Fibroblast of skin of right biceps (primary cell): ENCODE data around the gene DEGS2.
A peak's percentile ranks its signal among the peaks of the same experiment; 100 is the strongest.

Source experiments
- DNase-seq: peaks from one replicate; pipeline ENCODE4 v3.0.0-alpha.2; 2013

Gene DEGS2

DNA sequence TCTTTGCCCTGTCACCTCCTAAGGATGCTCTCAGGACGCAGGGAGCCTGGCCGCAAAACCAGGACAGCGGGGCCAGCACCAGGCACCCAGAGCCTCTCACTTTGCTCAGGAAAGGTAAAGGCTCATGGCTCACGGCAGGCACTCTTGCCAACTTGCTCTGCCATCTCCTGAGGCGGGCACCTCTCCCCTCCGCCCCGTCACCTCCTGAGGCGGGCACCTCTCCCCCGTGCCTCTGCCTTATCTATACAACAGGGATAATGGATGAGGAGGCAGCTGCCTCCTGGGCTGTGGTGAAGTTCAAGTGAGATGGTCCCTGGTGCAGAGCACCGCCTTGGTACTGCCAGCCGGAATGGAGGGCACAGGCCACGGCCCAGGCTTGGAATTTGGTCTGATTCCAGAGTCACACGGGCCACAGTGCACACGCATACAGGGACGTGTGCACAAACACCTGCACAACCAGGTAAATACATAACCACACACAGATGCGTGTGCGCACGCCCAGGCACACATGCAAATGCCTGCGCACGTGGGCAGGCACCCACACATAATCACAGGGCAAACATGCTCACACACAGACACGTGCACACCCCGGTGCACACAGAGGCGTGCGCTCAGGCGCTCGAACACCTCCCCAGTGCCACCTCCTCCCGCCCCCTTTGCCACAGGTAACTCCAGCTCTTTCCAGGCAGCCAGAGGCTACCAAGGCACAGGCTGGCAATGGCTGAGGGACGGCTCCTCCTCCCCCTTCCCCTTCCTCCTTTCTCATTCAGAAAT is 11.6 kb downstream of the DEGS2 start:
- no peak for DNase-seq

DNA sequence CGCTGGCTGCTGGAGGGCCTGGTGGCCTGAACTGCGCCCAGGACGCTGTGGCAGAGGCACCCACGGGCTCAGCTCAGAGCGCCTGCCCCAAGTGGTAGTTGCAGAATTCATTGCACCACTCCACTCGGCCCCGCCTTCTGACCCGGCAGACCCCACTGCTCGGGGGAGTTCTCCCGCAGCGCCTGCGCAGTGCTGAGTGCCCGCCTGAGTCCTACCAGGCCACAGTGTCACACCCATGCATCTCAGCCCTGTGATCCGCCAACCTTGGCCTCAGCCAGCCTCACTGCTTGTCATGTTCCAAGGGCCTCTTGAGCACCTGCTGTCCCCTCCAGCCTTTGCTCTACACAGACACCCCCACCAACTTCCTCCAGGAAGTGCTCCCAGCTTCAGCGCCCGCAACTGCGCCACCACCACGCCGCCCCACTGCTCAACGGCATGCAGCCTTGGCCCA is 12.2 kb downstream of the DEGS2 start:
- no peak for DNase-seq

DNA sequence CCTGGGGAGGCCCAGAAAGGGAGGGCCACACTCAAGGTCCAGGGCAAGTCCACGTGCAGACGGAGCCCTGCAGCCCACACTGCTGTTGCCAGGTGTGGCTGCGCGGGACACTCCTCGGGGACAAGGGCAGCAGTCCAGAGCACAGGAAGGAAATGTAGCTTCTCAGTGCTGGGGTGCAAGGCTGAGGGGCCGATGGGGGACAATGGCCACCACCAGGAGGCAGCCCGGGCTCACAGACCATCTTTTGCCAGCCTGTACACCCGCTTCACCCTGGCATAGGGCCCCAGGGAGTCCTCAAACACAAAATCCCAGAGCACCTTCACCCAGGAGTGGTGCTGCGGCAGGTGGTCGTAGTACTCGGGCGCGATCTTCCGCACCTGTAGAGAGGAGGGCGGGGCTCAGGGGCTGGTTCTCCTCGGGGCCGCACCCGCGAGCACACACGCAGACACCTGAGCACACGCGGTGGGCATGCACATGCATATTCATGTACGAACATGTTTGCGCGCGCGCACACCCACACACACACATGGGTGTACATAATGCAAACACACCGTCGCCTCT is 12.8 kb downstream of the DEGS2 start:
- no peak for DNase-seq

DNA sequence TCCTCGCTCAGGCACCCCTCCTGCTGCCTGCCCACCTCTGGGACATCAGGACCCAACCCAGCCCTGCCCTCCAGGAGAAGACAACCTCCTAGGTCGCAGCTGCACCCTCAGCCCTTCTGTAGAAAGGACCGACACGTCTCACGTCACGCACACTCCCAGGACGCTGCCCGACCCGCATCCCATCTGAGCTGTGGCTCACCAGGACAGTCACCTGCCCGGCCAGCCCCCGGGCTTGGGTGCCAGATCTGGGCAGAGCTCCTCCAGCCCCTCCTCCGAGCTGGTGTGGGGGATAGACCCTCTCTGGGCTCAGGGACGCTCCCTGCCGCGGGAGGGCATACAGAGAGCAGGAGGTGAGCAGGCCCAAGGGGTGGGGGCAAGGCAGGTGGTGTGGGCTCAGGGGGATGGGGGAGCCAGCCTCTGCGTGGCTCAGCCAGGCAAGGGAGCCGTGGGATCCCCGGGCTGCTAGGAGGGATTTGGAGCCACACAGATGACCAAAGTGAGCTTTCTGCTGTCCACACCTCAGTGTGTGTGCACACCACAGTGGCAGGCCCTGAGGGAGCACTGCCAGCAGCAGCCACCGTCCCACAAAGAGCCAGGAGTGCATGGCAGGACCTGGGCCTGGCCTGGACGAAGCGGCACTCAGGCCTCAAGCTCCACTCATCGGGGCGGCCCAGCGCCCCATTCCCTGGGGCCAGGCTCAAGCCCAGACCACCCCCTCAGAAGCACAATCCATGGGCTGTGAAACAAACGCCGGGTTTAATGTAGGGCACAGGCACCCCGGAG is 13.6 kb downstream of the DEGS2 start:
- no peak for DNase-seq

DNA sequence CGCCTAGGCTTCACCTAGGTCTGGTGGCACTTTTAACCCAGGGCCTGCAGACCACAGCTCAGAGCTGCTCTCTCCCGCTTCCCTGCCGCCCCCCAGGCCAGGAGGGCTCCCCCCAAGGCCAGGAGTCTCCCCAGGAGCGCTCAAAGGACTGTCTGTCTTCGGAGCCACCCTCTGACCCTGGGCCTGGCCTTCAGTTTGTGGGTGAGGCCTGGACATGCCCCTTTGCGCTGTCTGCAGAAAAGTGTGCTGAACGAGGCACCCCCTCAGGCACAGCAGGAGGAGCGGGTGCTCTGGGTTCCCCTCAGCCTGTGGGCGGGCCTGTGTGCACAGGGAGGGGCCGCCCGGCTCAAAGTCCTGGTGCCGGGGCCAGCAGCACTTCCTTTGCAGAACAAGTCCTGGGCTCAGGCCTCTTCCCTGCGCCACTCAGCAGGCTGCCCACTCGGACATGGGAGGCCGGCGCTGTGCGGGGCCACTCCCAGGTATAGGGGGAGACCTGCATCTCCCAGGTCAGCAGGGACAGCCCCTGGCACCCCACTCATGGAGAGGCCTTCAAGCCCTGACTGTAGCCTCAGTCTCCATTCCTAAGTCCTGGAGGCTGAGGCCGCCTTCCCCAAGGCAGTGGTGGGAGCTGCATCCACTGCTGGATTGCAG is 14.3 kb downstream of the DEGS2 start:
- DNase-seq: no peak

DNA sequence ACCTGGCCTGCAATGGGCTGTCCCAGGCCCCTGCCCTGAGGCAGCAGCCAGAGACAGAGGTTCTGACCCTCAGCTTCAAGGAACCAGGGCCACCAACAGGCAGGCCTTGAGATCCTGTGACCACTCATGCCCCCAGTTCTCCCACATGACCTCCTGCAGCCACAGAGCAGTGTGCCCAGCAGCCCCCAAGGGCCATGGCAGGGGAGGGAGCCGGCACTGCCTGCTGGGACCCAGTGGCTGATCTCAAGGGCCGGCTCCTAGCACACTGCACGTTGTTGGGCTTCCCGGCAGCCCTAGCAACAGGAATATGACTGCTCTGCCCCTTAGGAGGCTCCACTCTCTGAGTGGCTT is 14.8 kb downstream of the DEGS2 start:
- DNase-seq: no peak

DNA sequence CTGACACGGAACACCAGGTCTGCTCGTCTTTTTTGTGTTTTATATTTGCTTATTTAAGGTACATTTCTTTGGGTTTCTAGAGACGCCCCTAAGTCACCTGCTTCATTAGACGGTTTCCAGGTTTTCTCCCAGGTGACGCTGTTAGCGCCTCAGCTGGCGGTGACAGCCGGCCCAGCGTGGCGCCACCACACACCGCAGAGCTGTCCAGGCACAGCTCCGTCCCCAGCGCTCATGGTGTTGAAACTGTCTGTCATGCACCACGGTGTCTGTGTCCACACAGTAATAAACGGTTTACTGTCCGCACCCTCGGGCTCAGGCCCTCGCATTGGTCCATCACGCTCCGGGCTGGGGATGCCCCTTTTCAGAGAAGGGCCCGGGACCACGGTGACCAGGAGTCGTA is 15.5 kb downstream of the DEGS2 start:
- DNase-seq: no peak

DNA sequence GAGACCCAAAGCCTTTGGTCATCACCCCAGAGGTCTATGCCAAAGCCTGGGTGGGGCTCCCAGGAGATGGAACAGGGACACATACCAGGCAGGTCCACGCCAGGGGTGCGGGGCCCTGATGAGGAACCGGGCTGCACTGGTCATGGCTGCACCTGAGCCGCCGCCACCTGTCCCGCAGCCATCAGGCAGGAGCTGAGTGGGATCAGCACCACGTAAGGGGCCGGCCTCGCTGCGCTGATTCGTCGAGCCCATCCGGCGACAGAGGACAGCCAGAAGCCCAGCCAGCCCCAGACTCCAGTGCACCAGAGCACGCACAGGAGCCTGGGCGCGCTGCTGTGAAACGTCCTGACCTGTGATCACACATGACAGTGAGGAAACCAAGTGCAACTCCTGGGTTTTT is 15.9 kb downstream of the DEGS2 start:
- DNase-seq: no peak

DNA sequence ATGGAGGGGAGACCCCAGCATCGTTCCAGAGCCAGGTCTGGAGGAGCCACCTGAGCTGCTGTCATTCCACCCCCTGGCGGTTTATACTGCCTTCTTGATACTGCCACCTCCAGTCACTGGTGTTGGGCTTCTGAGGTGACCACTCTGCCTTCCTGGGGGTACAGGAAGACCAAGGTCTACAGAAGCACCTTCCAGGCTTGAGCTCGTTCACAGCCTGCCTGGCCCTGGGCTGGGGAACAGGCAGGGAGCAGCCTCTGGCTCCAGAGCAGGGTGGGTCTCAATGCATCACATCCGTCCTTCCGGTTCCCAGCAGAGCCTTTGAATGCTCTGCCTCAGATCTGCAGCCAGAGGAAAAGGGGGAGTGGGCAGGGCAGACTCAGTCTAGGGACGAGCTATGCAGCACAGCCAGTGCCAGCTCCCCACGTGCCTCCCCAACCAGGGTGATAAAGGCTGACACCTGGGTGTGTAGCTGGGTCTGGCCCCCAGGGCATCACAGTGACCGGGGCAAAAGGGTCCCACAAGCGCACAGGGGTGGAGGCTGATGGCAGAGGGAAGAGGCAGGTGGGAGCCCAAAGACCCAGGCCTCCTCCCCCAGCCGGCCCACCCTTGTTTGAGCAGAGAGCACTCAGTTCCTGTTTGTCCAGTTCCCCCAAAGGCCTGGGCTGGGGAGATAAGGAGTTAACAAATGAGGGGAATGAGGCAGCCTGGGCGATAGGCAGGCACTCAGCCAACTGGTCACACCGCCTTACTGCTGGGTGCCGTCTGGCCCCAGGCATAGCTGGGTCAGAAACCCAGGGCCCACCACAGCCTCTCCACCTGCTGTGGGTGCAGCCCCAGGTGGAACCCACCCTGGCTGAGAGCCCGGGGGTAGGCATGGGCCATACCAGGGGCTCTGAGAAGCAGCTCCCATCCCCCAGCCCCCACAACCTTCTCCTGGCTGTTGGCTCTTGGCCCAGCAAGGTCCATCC is 17.1 kb downstream of the DEGS2 start:
- no peak for DNase-seq

DNA sequence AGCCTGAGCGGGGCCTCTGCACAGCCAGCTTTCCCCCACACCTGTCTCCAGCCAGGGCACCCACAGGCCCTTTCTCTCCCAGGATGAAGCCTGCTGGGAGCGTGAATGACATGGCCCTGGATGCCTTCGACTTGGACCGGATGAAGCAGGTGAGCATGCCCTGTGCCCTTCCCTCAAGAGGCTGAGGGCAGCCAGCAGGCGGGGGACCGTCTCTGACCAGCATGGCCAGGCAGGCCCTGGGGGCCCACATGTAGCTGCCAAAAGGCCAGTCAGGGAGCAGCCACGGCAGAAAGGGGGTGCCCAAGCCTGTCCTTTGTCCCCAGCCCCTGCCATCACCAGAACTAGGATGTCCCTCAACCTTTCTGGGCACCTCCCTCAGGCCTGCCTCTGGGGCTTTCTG is 18.3 kb downstream of the DEGS2 start:
- no peak for DNase-seq

DNA sequence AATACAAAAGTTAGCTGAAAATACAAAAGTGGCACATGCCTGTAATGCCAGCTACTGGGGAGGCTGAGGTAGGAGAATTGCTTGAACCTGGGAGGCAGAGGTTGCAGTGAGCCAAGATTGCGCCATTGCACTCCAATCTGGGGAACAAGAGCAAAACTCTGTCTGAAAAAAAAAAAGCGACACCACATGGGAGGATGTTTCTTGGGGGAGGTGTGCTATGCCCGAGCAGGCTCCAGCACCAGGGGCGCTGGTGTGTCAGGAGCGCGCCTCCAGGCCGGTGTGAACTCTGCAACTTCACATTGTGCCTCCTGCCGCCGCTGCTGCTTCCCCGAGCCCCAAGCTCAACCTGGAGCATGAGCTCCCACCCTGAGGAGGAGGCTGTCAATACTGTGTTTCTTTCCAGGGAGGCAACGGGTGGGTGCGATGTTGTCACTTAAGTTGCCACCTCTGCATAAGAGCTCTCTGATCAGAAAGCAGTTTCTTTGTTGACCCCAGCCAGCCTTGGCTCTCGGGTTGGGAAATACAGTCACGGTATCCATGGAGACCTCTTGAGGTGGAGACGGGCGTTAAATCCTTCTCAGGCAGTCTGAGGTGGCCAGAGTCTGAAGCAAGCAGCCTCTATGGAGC is 18.9 kb downstream of the DEGS2 start:
- peak; percentile 41 for DNase-seq

DNA sequence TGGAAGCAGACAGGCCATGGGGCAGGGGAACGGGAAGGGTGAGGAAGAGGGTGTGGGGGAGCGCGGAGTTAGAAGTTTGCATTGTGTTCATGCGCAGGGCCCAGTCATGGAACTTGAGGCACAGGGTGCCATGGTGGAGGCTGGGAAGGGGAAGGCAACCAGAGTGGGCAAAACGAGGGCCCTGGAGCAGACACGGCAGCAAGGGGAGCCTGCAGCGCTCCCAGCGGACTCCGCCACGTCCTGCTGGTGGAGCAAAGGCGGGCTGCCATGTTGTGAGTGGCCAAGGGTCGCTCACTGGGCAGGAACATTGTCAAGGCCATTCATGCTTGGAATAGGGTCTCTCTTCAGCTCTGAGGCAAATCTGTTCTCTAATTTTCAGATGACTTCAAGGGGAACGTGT is 20.5 kb downstream of the DEGS2 start:
- DNase-seq: no peak

DNA sequence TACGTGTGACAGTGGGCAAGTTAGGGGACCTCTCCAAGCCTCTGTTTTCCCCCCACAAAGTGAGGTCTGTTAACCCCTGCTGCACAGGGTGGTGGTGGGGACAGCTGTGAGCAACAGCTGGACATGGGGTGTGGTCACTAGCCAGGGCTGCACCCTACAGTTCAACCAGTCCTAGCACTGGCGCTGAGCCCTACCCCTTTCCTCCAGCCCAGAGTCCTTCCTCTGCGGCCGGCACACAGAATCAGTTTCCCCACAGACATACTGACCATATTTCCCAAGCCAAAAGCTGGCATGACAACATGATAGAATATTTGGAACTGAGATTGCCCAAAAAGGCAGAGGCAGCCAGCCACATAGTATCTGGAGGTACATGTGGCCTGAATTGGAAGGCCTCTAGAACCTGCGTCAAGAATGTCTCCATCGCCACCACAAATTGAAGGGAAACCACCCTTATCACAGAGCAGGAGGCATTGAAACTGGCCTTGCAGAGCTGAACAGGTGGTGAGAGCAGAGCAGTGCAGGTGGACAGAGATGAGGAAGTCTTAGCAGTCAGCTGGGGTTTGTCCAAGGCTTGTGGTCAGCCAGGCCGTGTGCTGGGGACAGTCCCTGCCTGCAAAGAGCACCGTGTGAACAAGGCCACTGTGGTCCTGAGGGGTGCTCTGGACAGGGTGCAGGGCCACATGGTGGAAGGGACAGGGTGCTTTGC is 21.2 kb downstream of the DEGS2 start:
- no peak for DNase-seq

DNA sequence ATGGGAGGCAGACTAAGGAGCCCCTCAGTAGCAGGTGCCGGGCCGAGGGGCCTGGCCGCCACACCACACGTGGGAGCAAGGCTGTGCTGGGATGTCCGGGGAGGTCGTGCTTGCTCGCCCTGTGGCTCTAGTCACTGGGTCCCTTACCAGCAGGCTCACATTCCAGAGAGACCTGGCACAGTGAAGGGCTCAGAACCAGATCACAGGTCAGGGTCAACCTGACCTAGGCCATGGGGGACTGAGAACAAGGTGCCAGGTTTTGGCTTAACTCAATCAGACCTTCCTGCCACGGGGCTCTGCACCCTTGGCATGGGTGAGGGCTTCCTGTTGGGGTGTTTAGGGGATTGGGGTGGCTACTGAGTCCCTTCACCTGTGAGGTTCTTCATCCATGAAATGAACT is 22.3 kb downstream of the DEGS2 start:
- DNase-seq: no peak

DNA sequence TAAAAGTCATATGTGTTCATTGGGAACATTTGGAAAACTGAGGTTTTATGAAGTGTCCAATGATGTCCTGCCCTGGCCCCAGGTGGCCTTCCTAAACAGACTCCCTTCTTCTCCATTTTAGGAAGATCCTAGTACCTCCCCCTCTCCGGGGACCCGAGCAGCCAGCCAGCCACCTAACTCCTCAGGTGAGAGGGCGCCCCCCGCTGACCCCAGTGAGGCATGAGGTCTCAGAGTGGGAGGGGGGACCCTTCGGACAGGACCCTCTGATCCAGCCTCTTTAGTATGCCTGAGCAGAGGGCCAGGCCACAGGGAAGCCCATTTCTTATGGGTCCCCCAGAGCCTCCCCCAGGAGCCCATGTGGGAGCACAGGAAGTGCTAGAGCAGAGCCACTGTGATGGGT is 23.7 kb downstream of the DEGS2 start:
- no peak for DNase-seq

DNA sequence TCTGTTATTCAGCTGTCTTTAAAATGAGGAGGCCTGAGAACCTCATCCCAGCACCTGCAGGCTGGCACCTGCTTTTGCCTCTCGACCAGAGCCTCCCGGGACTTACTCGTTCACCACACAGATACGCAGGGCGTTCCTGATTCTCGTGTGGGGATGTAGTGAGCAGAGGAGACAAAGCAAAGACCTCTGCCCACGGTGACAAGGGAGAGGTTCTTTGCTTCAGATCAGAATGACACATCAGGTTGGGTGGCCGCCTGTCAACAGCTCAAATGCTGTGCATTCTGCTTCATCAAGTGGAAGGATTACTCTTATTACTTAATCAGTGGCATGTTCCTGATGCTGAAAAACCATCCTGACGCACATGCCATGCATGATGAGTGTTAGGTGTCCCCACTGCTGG is 24.4 kb downstream of the DEGS2 start:
- no peak for DNase-seq

DNA sequence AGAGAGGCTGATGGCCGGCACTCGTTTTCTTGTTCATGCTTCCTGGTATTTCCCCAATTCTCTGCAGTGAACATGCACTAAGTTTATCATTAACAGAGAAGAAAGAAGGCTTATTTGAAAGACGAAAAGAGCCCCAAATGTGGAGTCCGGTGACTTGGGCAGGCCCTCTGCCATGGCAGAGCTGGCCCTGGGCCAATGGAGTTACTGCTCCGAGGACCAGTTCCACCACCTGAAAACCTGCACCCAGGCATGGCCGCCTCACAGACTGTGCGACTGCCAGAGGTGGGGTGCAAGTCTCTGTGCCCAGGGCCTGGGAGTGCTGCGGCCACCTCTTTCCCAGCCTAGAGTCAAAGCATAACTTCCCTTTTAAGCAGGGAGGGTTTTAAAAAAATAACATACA is 24.9 kb downstream of the DEGS2 start:
- no peak for DNase-seq

DNA sequence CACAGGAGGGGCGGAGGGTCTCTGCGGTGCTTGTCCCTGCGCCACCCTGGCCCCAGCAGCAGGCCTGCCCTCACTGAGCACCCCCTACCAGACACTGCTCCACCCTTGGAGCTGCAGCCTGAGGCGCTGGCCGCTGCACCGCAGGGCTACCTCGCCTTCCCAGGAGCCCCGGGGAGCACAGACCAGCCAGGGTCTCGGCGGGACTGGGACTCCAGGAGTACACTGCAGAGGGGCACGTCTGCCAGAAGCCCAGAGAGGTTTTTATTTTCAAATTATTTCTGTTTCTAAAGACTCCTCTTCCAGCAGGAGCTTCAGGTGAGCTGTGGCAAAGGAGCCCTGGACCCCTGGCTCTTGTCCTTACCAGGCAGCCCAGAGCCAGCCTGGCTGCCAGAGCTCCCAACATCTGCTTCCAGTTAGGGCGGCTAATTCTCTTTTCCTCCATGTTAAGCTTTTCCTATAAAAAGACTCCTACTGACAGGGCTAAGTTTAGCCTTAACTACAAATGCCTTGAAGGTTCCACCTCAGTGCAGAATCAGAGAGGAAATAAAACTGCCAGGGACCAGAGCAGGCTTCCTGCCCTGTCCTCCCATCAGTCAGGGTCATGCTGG is 26.4 kb downstream of the DEGS2 start:
- DNase-seq: peak; percentile 38

DNA sequence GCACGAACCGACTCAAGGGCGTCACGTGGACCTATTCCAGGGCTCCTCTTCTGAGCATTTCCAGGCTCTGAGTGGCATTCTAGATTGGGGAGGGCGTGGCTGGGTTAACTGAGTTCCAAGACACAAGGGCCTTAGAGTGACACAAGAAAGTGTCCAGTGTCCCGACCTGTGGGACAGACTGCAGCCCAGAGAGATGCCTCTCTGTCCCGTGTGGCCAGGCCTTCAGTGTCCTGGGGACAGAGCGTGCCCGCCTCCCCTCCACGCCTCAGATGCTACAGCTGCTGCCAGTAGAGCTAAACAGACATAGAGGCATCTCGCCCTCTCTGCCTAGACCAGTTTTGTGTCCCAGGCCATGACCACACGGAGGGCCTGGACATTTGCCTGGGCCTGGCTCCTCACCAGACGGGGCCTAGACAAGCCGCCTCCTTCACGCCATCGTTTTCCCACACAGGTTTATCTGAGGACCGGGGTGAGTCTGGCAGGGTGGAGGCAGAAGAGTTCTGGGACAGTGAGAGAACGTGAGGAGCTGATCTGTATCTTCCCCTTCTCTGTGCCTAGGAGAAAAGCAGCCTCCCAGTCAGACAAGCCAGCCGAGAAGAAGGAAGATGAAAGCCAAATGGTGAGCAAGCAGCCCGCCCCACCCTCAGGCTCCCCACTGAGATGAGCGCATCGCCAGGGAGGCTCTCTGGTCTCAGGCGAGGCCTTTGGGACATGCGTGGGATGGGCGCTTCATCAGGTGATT is 27.1 kb downstream of the DEGS2 start:
- peak; percentile 55 for DNase-seq

DNA sequence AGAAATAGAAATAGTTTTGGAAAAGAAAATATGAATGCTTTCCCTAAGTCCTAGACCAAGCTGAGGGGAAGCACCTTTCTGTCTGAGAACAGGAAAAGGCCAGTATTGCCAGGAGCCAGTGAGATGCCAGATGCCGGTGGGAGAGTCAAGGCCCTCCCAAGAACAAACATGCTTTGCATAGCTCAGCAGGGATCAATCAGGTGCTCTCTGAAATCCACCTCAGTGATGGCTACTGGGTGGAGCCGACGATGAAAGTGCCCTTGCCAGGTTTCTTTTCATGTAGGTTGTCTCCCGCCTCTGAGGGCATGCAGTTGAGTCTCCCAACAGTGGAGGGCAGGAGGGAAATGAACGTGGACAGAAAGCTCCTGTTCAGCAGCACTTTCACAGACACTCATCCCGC is 28.3 kb downstream of the DEGS2 start:
- DNase-seq: no peak
